GM12878 (cell line): ENCODE results near the gene CD38. TPM values are rescaled to one million over a fixed set of nuclear protein-coding genes. Genes with fewer than 3 reads are reported as not detected.

Experiments
- ATF2 ChIP-seq: IDR thresholded peaks from 2 replicates; pipeline ENCODE4 v1.6.1; 2012; ENCODE audit warnings: low read length, inconsistent platforms
- ATF7 ChIP-seq: fragments of 450-650 bp; IDR thresholded peaks from 2 replicates; pipeline ENCODE4 v1.6.1; 2016; ENCODE audit warnings: low read depth, mild to moderate bottlenecking
- CREM ChIP-seq: IDR thresholded peaks from 2 replicates; pipeline ENCODE4 v1.6.1; 2014; ENCODE audit warnings: antibody characterized with exemption, low read depth
- CUX1 ChIP-seq: IDR thresholded peaks from 2 replicates; pipeline ENCODE4 v1.6.1; 2012; ENCODE audit warnings: improper control_type of control experiment, low read depth, low read length; ENCODE audit not compliant: insufficient replicate concordance
- EP300 ChIP-seq, 2 experiments: fragments of 150-350 bp in 1 of 2; IDR thresholded peaks; 2 replicates each; pipeline ENCODE4 v1.6.1; 2011 to 2012; ENCODE audit warnings: low read depth in 2 of 2, low read length in 2 of 2, borderline replicate concordance in 1 of 2, improper control_type of control experiment in 1 of 2, inconsistent platforms in 1 of 2; ENCODE audit not compliant: control insufficient read depth in 1 of 2
- FOXM1 ChIP-seq: IDR thresholded peaks from 2 replicates; pipeline ENCODE4 v1.6.1; 2012; ENCODE audit warnings: low read depth, mild to moderate bottlenecking, inconsistent platforms, low read length, moderate library complexity
- IKZF1 ChIP-seq: fragments of 450-650 bp; conservative IDR thresholded peaks from 2 replicates; pipeline ENCODE4 v1.6.1; 2017; ENCODE audit warnings: antibody characterized with exemption, mild to moderate bottlenecking
- IKZF2 ChIP-seq, 2 experiments: fragments of 450-650 bp; IDR thresholded peaks; 2 replicates each; pipeline ENCODE4 v1.6.1; 2017; ENCODE audit warnings: mild to moderate bottlenecking in 2 of 2, moderate library complexity in 2 of 2
- JUNB ChIP-seq: IDR thresholded peaks from 2 replicates; pipeline ENCODE4 v1.6.1; 2016; ENCODE audit warnings: antibody characterized with exemption, mild to moderate bottlenecking
- KDM1A ChIP-seq: fragments of 200-600 bp; sonication (generic); IDR thresholded peaks from 2 replicates; pipeline ENCODE4 v1.6.1; 2016; ENCODE audit warnings: borderline replicate concordance
- MTA2 ChIP-seq: fragments of 450-650 bp; IDR thresholded peaks from 2 replicates; pipeline ENCODE4 v1.6.1; 2016; ENCODE audit warnings: low read depth, mild to moderate bottlenecking, moderate library complexity
- NBN ChIP-seq: fragments of 450-650 bp; IDR thresholded peaks from 2 replicates; pipeline ENCODE4 v1.6.1; 2016
- NFIC ChIP-seq: IDR thresholded peaks from 2 replicates; pipeline ENCODE4 v1.6.1; 2012; ENCODE audit warnings: low read depth, mild to moderate bottlenecking, inconsistent platforms, low read length, moderate library complexity
- polyA plus RNA-seq, 11 experiments: library from polyadenylated mRNA; depleted of rRNA in 4 of 11; unstranded in 6 of 11; stranded (reverse) in 5 of 11; fragments of >200 nt; fragmentation: Nextera tagmentation in 4 of 11; fragmentation: Illumina TruSeq in 1 of 11; extraction: Ambion mirVana in 4 of 11; extraction: Trizol in 1 of 11; gene quantifications; 1 replicate in 1 of 11; 2 replicates in 10 of 11; pipeline versions ENCODE4 v1.2.1 to v1.2.3, GENCODE V29; 2011 to 2016; ENCODE audit warnings: inconsistent platforms in 2 of 11, missing spikeins in 2 of 11, low read depth in 1 of 11
- total RNA-seq, 4 experiments: library from RNA; depleted of rRNA in 3 of 4; stranded (reverse); fragments of >200 nt in 3 of 4; fragmentation: Illumina TruSeq in 1 of 4; extraction: Trizol in 1 of 4; gene quantifications; 2 replicates each; pipeline versions ENCODE4 v1.2.1 to v1.2.3, GENCODE V29; 2013 to 2021

Gene CD38
- total and polyA plus RNA-seq, 10 of the 15 experiments (the other 5 are each of a cell fraction or from before 2014, with no cell fraction given): 3.5 to 39.8 (median 12.7) TPM

- TF ChIP-seq CUX1: peak; percentile 36
- TF ChIP-seq IKZF2 (IDR thresholded peaks at IDR 0.05): peak; percentile 71 to 76; a peak in 2 of 4 replicates
- TF ChIP-seq IKZF1: peak; percentile 38; the same call in 1 of the 2 replicates
- 0 out of 2 replicates have a peak, but pooled peaks have one; percentile 24 for TF ChIP-seq NBN
- TF ChIP-seq MTA2: peak; percentile 48; the same call in 1 of the 2 replicates
- TF ChIP-seq NFIC: peak; percentile 77; the same call in 1 of the 2 replicates
- no peak for TF ChIP-seq KDM1A
- peak in 1 of 2 experiments; percentile 52; a peak in 1 of 4 replicates for TF ChIP-seq EP300 (IDR thresholded peaks at IDR 0.05; ENCODE audit: borderline replicate concordance in 1 of 2, control insufficient read depth in 1 of 2, low read depth in 2 of 2, low read length in 2 of 2)
- TF ChIP-seq ATF2: peak; percentile 41; the same call in 1 of the 2 replicates
- peak; percentile 43; the same call in 1 of the 2 replicates for TF ChIP-seq FOXM1
- TF ChIP-seq CREM: peak; percentile 39; the same call in 1 of the 2 replicates
- TF ChIP-seq ATF7: peak; percentile 79; the same call in 1 of the 2 replicates
- TF ChIP-seq JUNB: peak; percentile 55; the same call in 1 of the 2 replicates
These were observed 16.8 kb downstream of the CD38 start (continued) for GRCh38 chr4:15794905-15795304.
